ENCODE data around the gene ORC3.

GRCh38 chr6:87633851-87634250, 43.9 kb downstream of the ORC3 start:
- no peak for TF ChIP-seq REST (IDR thresholded peaks at IDR 0.05; ENCODE audit: insufficient read depth in 1 of 2, low read depth in 2 of 2, low read length in 2 of 2)
- TF ChIP-seq POLR2AphosphoS5 (IDR thresholded peaks at IDR 0.05; ENCODE audit: low read depth, low read length), result no peak
